GM12873 (cell line): ENCODE data around the gene SLC7A6.

Source experiments
- CTCF ChIP-seq: IDR thresholded peaks from 2 replicates; pipeline ENCODE4 v1.5.1; 2012; ENCODE audit warnings: low read depth, mild to moderate bottlenecking, moderate library complexity, low read length, control low read depth; ENCODE audit not compliant: insufficient read depth; ENCODE audit errors: missing control alignments

Gene SLC7A6

GRCh38 chr16:68338326-68339119 is 74.2 kb downstream of the SLC7A6 start:
- no peak for TF ChIP-seq CTCF

- no peak for TF ChIP-seq CTCF
These were observed 74.9 kb downstream of the SLC7A6 start for GRCh38 chr16:68339214-68339613.

GRCh38 chr16:68342620-68343019 is 78.3 kb downstream of the SLC7A6 start:
- TF ChIP-seq CTCF: no peak

- no peak for TF ChIP-seq CTCF
These were observed 78.8 kb downstream of the SLC7A6 start for GRCh38 chr16:68343137-68343536.

- TF ChIP-seq CTCF: no peak
These were observed 79.9 kb downstream of the SLC7A6 start for GRCh38 chr16:68344252-68344651.

- no peak for TF ChIP-seq CTCF
These were observed 81.1 kb downstream of the SLC7A6 start for GRCh38 chr16:68345351-68345810.

GRCh38 chr16:68345958-68346635 is 81.8 kb downstream of the SLC7A6 start:
- TF ChIP-seq CTCF: no peak
